Glutamatergic neuron (in vitro differentiated cells): Measurements from ENCODE around the gene SELENOI. TPM values are rescaled to one million over a fixed set of nuclear protein-coding genes. Genes with fewer than 3 reads are reported as not detected.

Source experiments
- DNase-seq: peaks from one replicate; pipeline ENCODE4 v3.0.0; 2022
- H3K27ac Mint-ChIP-seq: one replicate; pipeline ENCODE4 v1.8.0; 2020; ENCODE audit warnings: mild to moderate bottlenecking, mixed read lengths, inconsistent platforms; ENCODE audit not compliant: unreplicated experiment
- H3K27me3 Mint-ChIP-seq: one replicate; pipeline ENCODE4 v1.8.0; 2020; ENCODE audit warnings: mild to moderate bottlenecking, moderate library complexity, mixed read lengths, inconsistent platforms; ENCODE audit not compliant: unreplicated experiment
- H3K36me3 Mint-ChIP-seq: one replicate; pipeline ENCODE4 v1.8.0; 2020; ENCODE audit warnings: mild to moderate bottlenecking, mixed read lengths, inconsistent platforms; ENCODE audit not compliant: unreplicated experiment
- H3K4me1 Mint-ChIP-seq: one replicate; pipeline ENCODE4 v1.8.0; 2020; ENCODE audit warnings: mild to moderate bottlenecking, low read depth, mixed read lengths, inconsistent platforms; ENCODE audit not compliant: unreplicated experiment
- H3K4me3 Mint-ChIP-seq: one replicate; pipeline ENCODE4 v1.8.0; 2020; ENCODE audit warnings: mild to moderate bottlenecking, mixed read lengths, inconsistent platforms; ENCODE audit not compliant: unreplicated experiment
- H3K9me3 Mint-ChIP-seq: one replicate; pipeline ENCODE4 v1.8.0; 2020; ENCODE audit warnings: mild to moderate bottlenecking, moderate library complexity, mixed read lengths, inconsistent platforms; ENCODE audit not compliant: unreplicated experiment
- CTCF ChIP-seq: fragments of 200-600 bp; sonication (generic); IDR thresholded peaks from one replicate; pipeline ENCODE4 v1.5.0; 2021; ENCODE audit not compliant: partially characterized antibody, unreplicated experiment
- total RNA-seq: library from RNA; stranded (reverse); fragmentation: NEBNext Ultra II Directional; extraction: Animal tissue kit (Norgen Biotek cat#: 25700); gene quantifications from one replicate; pipeline ENCODE4 v1.2.1, GENCODE V29; 2021; ENCODE audit not compliant: unreplicated experiment

The SELENOI gene
- total RNA-seq, 1 donor from 2014 or later, result 61.2 TPM

DNA sequence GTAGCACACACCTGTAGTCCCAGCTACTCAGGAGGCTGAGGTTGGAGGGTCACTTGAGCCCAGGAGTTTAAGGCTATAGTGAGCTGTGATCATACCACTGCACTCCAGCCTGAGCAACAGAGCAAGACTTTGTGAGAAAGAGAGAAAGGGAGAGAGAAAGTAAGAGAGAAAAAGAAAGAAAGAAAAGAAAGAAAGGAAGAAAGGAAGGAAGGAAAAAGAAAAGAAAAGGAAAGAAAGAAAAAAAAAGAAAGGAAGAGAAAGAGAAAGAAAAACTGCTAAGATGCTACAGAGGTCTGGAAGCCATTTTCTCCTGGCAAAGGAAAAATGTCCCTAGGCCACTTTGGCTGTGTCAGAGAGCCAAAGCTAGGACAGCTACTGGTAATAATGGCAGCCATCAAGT lies 86.4 kb downstream of the SELENOI start:
- no peak overlapping the region for H3K27ac Mint-ChIP-seq

DNA sequence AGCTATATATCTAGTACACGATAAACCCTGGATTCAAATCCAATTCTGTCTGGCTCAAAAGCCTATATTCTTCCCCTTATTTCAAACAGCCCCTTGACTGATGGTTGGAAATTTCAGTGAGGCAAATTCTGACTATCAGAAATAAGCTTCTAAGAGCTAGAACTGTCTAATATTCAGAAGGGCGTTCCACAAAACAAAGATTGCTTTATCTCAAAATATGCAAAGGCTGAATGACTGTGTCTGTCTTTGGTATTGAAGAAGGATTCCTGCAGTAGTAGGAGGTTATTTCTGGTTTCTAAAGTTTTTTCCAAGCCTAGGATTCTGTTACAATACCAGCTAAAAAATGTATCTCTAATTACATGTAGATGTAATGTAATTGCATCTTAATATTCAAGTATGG lies 86.9 kb downstream of the SELENOI start:
- H3K4me1 Mint-ChIP-seq, result no peaks in the 10 kb centered on the region
- H3K9me3 Mint-ChIP-seq, result no peaks in the 10 kb centered on the region
- H3K27me3 Mint-ChIP-seq, result peaks cover 4% of the 10 kb centered on the region
- H3K36me3 Mint-ChIP-seq, result no peaks in the 10 kb centered on the region
- no peak for TF ChIP-seq CTCF
- H3K27ac Mint-ChIP-seq, result no peak overlapping the region
- no peak for DNase-seq
- no peak overlapping the region for H3K4me3 Mint-ChIP-seq

More for the DNA sequence above, 86.4 kb downstream of the SELENOI start:
- Mint-ChIP-seq H3K4me3 (no peak overlapping the region), H3K9me3 (no peaks in the 10 kb centered on the region), H3K27me3 (peaks cover 4% of the 10 kb centered on the region), H3K36me3 (no peaks in the 10 kb centered on the region), H3K4me1 (no peaks in the 10 kb centered on the region)
- no peak for DNase-seq
- TF ChIP-seq CTCF, result no peak

- no peak for TF ChIP-seq CTCF
- H3K4me3 Mint-ChIP-seq, result no peak overlapping the region
- H3K4me1 Mint-ChIP-seq, result no peaks in the 10 kb centered on the region
- H3K27ac Mint-ChIP-seq, result no peak overlapping the region
- no peaks in the 10 kb centered on the region for H3K9me3 Mint-ChIP-seq
- no peak for DNase-seq
- H3K36me3 Mint-ChIP-seq, result no peaks in the 10 kb centered on the region
- H3K27me3 Mint-ChIP-seq, result peaks cover 4% of the 10 kb centered on the region
These were observed 89.2 kb downstream of the SELENOI start for GRCh38 chr2:26435106-26435505.

GRCh38 chr2:26438526-26438925 lies 92.6 kb downstream of the SELENOI start:
- no peaks in the 10 kb centered on the region for H3K36me3 Mint-ChIP-seq
- H3K9me3 Mint-ChIP-seq, result no peaks in the 10 kb centered on the region
- no peak overlapping the region for H3K4me3 Mint-ChIP-seq
- no peaks in the 10 kb centered on the region for H3K4me1 Mint-ChIP-seq
- no peak overlapping the region for H3K27ac Mint-ChIP-seq
- TF ChIP-seq CTCF, result no peak
- H3K27me3 Mint-ChIP-seq, result no peaks in the 10 kb centered on the region
- no peak for DNase-seq

- no peak for DNase-seq
- TF ChIP-seq CTCF, result no peak
- Mint-ChIP-seq H3K27ac (no peak overlapping the region), H3K36me3 (no peaks in the 10 kb centered on the region), H3K4me1 (no peaks in the 10 kb centered on the region), H3K9me3 (no peaks in the 10 kb centered on the region), H3K4me3 (no peak overlapping the region), H3K27me3 (no peaks in the 10 kb centered on the region)
These were observed 93.0 kb downstream of the SELENOI start for GRCh38 chr2:26438926-26439325.
